ENCODE data around the gene PITPNC1. TPM values are rescaled to one million over a fixed set of nuclear protein-coding genes. Genes with fewer than 3 reads are reported as not detected.

PITPNC1 gene
- total RNA-seq, 1 experiment from 2014 or later, result 37.5 TPM

DNA sequence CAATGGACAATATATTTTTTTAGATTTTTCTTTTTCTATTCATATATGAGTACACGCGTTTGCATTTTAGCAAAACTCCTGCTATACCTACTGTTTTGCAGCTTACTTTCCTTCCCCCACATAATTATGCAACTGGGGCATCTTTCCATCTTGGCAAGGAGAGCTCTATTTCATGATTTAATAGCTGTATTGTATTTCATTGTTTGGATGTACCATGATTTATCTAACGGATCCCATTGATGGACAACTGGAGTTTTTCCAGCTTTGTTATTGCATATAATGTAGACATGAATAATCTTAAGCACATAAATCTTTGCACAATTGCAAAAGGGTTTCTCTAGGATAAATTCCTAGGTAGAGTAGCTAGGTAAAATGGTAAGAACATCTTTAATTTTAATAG is 133.9 kb downstream of the PITPNC1 start:
- Histone ChIP-seq H4K8ac (replicated peaks; ENCODE audit: insufficient read length, low read depth, low read length) (no peak overlapping the region), H3T11ph (ENCODE audit: low read length) (no peak overlapping the region), H3K9me3 (ENCODE audit: control insufficient read depth, low read depth, low read length) (no peaks in the 10 kb centered on the region), H2AFZ (ENCODE audit: low read length) (no peak overlapping the region), H3K79me1 (ENCODE audit: insufficient read depth, low read depth, low read length, poor library complexity, severe bottlenecking) (peaks cover 14% of the 10 kb centered on the region), H3K9ac (ENCODE audit: extremely low read depth, insufficient read length, low read length) (no peak overlapping the region), H3K4ac (ENCODE audit: low read depth, low read length) (no peak overlapping the region), H2AK5ac (ENCODE audit: insufficient read length, low read length) (no peak overlapping the region), H3K23me2 (ENCODE audit: insufficient read length, low read depth, low read length, poor library complexity, severe bottlenecking) (no peaks in the 10 kb centered on the region), H3K14ac (ENCODE audit: insufficient read depth, low read length) (no peak overlapping the region), H3K27ac (ENCODE audit: insufficient read length, low read depth, low read length) (no peak overlapping the region), H3K56ac (ENCODE audit: insufficient read length, low read depth, low read length) (no peak overlapping the region), H2BK120ac (ENCODE audit: low read depth, low read length, poor library complexity, severe bottlenecking) (no peak overlapping the region), H3K4me2 (ENCODE audit: insufficient read depth, insufficient read length, low read length) (no peak overlapping the region), H3K23ac (ENCODE audit: insufficient read length, low read depth, low read length) (no peak overlapping the region), H2BK5ac (ENCODE audit: insufficient read length, low read length) (no peak overlapping the region), H3K18ac (ENCODE audit: insufficient read length, low read depth, low read length) (no peak overlapping the region), H3K79me2 (ENCODE audit: insufficient read depth, low read length) (peaks cover 4% of the 10 kb centered on the region; the same call in 1 of the 2 replicates), H2BK12ac (ENCODE audit: insufficient read length, low read depth, low read length) (no peak overlapping the region), H2BK20ac (ENCODE audit: low read depth, low read length, poor library complexity, severe bottlenecking) (no peak overlapping the region), H4K91ac (ENCODE audit: insufficient read length, low read depth, low read length) (no peak overlapping the region), H4K5ac (ENCODE audit: insufficient read length, low read depth, low read length) (no peak overlapping the region), H2BK15ac (ENCODE audit: low read depth, low read length) (no peak overlapping the region), H3K4me1 (ENCODE audit: insufficient read depth, low read length) (peaks cover 9% of the 10 kb centered on the region; the same call in 1 of the 2 replicates), H3K27me3 (ENCODE audit: insufficient read depth, low read length) (no peaks in the 10 kb centered on the region), H4K20me1 (ENCODE audit: control insufficient read depth, insufficient read depth, insufficient read length) (no peaks in the 10 kb centered on the region)
- Mint-ChIP-seq H3K36me3 (ENCODE audit: insufficient read depth in 1 of 3, low read depth in 3 of 3) (peaks cover 9 to 16% (median 10%) of the 10 kb centered on the region in 3 experiments), H3K4me3 (no peak overlapping the region), H3K27me3 (ENCODE audit: low read depth) (no peaks in the 10 kb centered on the region), H3K27ac (no peak overlapping the region), H3K4me1 (peaks cover 23 to 30% of the 10 kb centered on the region in 2 experiments), H3K9me3 (peaks cover 11 to 12% of the 10 kb centered on the region in 2 experiments)
- DNase-seq, result no peak
- WGBS (ENCODE audit: extremely low coverage, insufficient read length, low lambda C conversion rate), result no CpG with 5 or more reads among the region's 3 CpGs
- TF ChIP-seq, protein P1, sequence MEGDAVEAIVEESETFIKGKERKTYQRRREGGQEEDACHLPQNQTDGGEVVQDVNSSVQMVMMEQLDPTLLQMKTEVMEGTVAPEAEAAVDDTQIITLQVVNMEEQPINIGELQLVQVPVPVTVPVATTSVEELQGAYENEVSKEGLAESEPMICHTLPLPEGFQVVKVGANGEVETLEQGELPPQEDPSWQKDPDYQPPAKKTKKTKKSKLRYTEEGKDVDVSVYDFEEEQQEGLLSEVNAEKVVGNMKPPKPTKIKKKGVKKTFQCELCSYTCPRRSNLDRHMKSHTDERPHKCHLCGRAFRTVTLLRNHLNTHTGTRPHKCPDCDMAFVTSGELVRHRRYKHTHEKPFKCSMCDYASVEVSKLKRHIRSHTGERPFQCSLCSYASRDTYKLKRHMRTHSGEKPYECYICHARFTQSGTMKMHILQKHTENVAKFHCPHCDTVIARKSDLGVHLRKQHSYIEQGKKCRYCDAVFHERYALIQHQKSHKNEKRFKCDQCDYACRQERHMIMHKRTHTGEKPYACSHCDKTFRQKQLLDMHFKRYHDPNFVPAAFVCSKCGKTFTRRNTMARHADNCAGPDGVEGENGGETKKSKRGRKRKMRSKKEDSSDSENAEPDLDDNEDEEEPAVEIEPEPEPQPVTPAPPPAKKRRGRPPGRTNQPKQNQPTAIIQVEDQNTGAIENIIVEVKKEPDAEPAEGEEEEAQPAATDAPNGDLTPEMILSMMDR (conservative IDR thresholded peaks at IDR 0.05), result no peak

Measured in H9 (cell line).